ENCODE data around the gene ODAM. TPM values are rescaled to one million over a fixed set of nuclear protein-coding genes. Genes with fewer than 3 reads are reported as not detected.
A peak's percentile ranks its signal among the peaks of the same experiment; 100 is the strongest.
"Not testable (repeated sequence)": the region's sequence is repeated elsewhere in the genome, so short reads cannot be mapped to it uniquely, and the experiment has no call there.

The ODAM gene
- total RNA-seq, 1 experiment from 2014 or later = 214 TPM

DNA sequence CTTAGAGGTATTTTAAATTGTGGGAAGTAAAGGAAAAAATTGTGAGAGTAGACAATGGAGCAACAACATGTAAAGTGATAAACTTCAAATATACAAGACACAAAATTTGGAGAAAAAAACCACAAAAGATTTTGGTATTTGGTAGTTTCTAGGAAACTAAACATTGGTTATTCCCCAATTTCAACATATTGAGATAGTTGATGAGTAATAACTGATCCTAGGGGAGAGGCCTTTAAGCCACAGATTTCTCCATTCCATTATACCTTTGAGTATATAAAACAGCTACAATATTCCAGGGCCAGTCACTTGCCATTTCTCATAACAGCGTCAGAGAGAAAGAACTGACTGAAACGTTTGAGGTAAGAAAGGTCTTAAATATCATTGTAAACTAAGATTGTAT lies 30.3 kb downstream of the ODAM start, which contains the start of gene FDCSP:
Gene FDCSP, plus strand, starts transcription at position 301 of the 400 bp plus-strand sequence. CDS start 5,071 bp downstream, outside the sequence.
- Mint-ChIP-seq H3K36me3 (ENCODE audit: insufficient read depth, unreplicated experiment) (peaks cover 52% of the 10 kb centered on the region), H3K9me3 (ENCODE audit: low read depth, unreplicated experiment) (no peaks in the 10 kb centered on the region), H3K27ac (ENCODE audit: unreplicated experiment) (peak within 1 kb of the TSS; percentile 91), H3K27me3 (ENCODE audit: unreplicated experiment) (no peaks in the 10 kb centered on the region), H3K4me3 (ENCODE audit: low read depth, unreplicated experiment) (peak within 1 kb of the TSS; percentile 78), H3K4me1 (ENCODE audit: low read depth, unreplicated experiment) (peaks cover 13% of the 10 kb centered on the region)
- no TSS peak for BruUV-seq (replicated peaks)
- no peak for DNase-seq
- CTCF ChIA-PET = no interaction called here
- TF ChIP-seq, protein P1, sequence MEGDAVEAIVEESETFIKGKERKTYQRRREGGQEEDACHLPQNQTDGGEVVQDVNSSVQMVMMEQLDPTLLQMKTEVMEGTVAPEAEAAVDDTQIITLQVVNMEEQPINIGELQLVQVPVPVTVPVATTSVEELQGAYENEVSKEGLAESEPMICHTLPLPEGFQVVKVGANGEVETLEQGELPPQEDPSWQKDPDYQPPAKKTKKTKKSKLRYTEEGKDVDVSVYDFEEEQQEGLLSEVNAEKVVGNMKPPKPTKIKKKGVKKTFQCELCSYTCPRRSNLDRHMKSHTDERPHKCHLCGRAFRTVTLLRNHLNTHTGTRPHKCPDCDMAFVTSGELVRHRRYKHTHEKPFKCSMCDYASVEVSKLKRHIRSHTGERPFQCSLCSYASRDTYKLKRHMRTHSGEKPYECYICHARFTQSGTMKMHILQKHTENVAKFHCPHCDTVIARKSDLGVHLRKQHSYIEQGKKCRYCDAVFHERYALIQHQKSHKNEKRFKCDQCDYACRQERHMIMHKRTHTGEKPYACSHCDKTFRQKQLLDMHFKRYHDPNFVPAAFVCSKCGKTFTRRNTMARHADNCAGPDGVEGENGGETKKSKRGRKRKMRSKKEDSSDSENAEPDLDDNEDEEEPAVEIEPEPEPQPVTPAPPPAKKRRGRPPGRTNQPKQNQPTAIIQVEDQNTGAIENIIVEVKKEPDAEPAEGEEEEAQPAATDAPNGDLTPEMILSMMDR (IDR thresholded peaks at IDR 0.05; ENCODE audit: unreplicated experiment) = no peak
- intact Hi-C loops (cut with micrococcal nuclease; ENCODE audit: unreplicated experiment) = loop anchor here (2.0 to 10.0 kb wide), 3 partner anchors 15 to 1171 kb away; no protein-coding TSS in a partner anchor

DNA sequence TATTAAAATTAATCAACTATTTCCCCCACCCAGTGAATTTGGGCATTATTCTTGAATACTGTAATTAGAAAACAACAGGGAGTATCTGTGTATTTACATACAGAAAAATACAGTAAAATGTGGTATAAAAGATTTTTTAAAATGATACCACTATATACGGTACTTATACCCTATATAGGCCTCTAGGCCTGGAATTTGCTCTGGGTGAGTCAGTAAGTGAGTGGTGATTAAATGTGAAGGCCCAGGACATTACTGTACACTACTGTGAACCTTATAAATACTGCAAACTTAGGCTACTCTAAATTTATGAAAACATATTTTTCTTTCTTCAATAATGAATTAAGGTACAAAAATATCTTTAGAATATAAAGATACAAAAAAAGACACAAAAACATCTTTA lies 40.6 kb downstream of the ODAM start:
- TF ChIP-seq, protein P1 (IDR thresholded peaks at IDR 0.05; ENCODE audit: unreplicated experiment) = no peak
- Mint-ChIP-seq H3K27me3 (ENCODE audit: unreplicated experiment) (no peaks in the 10 kb centered on the region), H3K9me3 (ENCODE audit: low read depth, unreplicated experiment) (no peaks in the 10 kb centered on the region), H3K4me3 (ENCODE audit: low read depth, unreplicated experiment) (no peak overlapping the region), H3K36me3 (ENCODE audit: insufficient read depth, unreplicated experiment) (peaks cover 44% of the 10 kb centered on the region), H3K4me1 (ENCODE audit: low read depth, unreplicated experiment) (peaks cover 25% of the 10 kb centered on the region), H3K27ac (ENCODE audit: unreplicated experiment) (peak overlapping the region; percentile 88)
- no TSS peak for BruUV-seq (replicated peaks)
- intact Hi-C loops (cut with micrococcal nuclease; ENCODE audit: unreplicated experiment) = no loop called here
- CTCF ChIA-PET = no interaction called here
- no peak for DNase-seq

DNA sequence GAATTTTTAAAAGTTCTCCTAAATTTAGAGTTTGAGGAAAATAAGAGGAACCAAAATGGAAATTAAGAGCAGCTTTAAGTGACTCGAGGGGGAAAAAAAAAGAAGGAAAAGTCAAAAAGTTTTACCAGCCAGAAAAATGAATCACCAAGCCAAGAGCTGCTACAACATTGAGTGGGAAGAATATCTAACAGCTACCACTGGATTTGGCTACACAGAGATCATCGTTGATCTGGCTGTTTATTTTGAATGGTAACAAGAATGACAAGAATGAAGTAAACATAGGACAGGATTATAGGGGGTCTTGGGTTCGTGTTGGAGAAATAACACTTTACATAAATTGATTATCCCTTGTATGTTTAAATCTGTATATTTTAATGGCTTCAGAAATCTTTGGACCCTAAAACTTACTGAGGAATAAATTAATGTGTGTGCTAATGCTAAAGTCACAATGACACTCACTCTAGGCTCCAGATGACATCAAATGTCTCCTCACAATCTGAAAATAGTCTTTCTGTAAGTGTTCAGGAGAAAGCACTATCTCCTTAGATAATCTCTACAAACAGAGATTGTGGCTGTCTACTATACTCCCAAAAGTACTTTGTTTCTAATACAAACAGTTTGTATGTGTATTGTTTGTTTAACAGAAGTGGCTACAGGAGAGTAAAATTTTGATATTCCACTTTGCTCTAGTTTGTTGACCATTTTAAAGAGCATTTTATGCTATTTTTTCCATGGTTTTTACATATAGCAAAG lies 43.8 kb downstream of the ODAM start:
- H3K4me1 Mint-ChIP-seq (ENCODE audit: low read depth, unreplicated experiment) = peaks cover 25% of the 10 kb centered on the region
- no peaks in the 10 kb centered on the region for H3K9me3 Mint-ChIP-seq (ENCODE audit: low read depth, unreplicated experiment)
- H3K27me3 Mint-ChIP-seq (ENCODE audit: unreplicated experiment) = no peaks in the 10 kb centered on the region
- peaks cover 40% of the 10 kb centered on the region for H3K36me3 Mint-ChIP-seq (ENCODE audit: insufficient read depth, unreplicated experiment)
- DNase-seq = no peak
- H3K4me3 Mint-ChIP-seq (ENCODE audit: low read depth, unreplicated experiment) = peak overlapping the region; percentile 51
- intact Hi-C loops (cut with micrococcal nuclease; ENCODE audit: unreplicated experiment) = no loop called here
- peak overlapping the region; percentile 88 for H3K27ac Mint-ChIP-seq (ENCODE audit: unreplicated experiment)
- CTCF ChIA-PET = no interaction called here
- BruUV-seq (replicated peaks) = no TSS peak
- TF ChIP-seq, protein P1 (IDR thresholded peaks at IDR 0.05; ENCODE audit: unreplicated experiment) = no peak

DNA sequence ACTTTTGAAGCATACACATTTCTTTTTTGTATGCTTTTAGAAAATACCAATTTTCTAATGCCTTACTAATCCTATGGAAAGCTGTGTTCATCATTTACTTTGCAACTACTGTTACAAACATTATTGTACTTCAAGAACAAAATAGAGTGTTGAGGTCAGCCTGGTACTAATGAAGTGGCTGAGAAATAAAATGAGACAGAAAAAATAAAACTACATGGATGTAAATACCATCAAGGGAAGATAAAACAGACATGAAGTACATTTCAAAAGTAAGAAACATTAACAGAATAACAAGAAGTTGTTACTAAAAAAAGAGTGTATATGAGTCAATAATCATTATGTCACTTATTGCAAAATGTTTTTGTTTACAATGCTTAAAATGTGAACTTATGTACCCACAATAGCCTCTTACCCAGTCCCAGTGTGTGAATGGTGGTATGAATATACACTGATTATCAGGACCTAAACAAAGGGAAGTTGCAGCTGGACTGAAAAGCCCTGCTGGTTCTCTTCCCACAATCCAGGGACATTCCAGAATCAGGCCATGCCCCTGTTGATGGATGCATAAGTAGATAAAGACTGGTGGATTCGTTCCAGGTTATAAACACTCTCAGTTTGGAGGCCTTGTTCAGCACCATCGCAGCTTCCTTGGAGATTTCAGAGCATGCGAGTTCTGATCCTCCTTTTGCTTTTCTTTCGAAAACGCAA lies 44.5 kb downstream of the ODAM start:
- intact Hi-C loops (cut with micrococcal nuclease; ENCODE audit: unreplicated experiment) = loop anchor here (2.0 to 5.0 kb wide), 2 partner anchors 13 to 43 kb away; partner anchors contain the start of genes FDCSP and ODAM
- TF ChIP-seq, protein P1 (IDR thresholded peaks at IDR 0.05; ENCODE audit: unreplicated experiment) = no peak
- Mint-ChIP-seq H3K27ac (ENCODE audit: unreplicated experiment) (peak overlapping the region; percentile 54), H3K27me3 (ENCODE audit: unreplicated experiment) (no peaks in the 10 kb centered on the region), H3K36me3 (ENCODE audit: insufficient read depth, unreplicated experiment) (peaks cover 43% of the 10 kb centered on the region), H3K4me1 (ENCODE audit: low read depth, unreplicated experiment) (peaks cover 25% of the 10 kb centered on the region), H3K4me3 (ENCODE audit: low read depth, unreplicated experiment) (no peak overlapping the region), H3K9me3 (ENCODE audit: low read depth, unreplicated experiment) (no peaks in the 10 kb centered on the region)
- DNase-seq = no peak
- BruUV-seq (replicated peaks) = no TSS peak
- CTCF ChIA-PET = no interaction called here

DNA sequence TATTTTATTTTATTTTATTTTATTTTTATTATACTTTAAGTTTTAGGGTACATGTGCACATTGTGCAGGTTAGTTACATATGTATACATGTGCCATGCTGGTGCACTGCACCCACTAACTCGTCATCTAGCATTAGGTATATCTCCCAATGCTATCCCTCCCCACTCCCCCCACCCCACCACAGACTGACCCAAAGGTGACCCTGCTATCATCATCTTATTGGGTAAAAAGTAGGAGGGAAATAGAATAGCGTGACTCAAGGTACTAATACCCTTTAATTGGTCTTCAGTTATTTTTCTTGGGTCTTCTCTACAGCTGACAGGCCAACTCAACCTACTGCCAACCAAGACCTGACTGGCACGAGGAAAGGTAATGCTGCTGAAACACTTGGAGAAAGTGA lies 46.8 kb downstream of the ODAM start, which contains the start of gene CSN3:
Gene CSN3, plus strand, starts transcription at position 301 of the 400 bp plus-strand sequence. CDS start 2,223 bp downstream, outside the sequence.
- DNase-seq = peak; percentile 53
- CTCF ChIA-PET; H3K27me3 Mint-ChIP-seq (ENCODE audit: unreplicated experiment); BruUV-seq (replicated peaks); H3K9me3 Mint-ChIP-seq (ENCODE audit: low read depth, unreplicated experiment): not testable (repeated sequence)
- H3K4me3 Mint-ChIP-seq (ENCODE audit: low read depth, unreplicated experiment) = peak within 1 kb of the TSS; percentile 43
- intact Hi-C loops (cut with micrococcal nuclease; ENCODE audit: unreplicated experiment) = loop anchor here (5.0 kb wide), 1 partner anchor 45 kb away; the partner anchor contains the start of gene ODAM
- peaks cover 47% of the 10 kb centered on the region for H3K36me3 Mint-ChIP-seq (ENCODE audit: insufficient read depth, unreplicated experiment)
- peaks cover 16% of the 10 kb centered on the region for H3K4me1 Mint-ChIP-seq (ENCODE audit: low read depth, unreplicated experiment)
- H3K27ac Mint-ChIP-seq (ENCODE audit: unreplicated experiment) = peak within 1 kb of the TSS; percentile 54

Data from Calu3 (cell line).